Kidney capillary endothelial cell (primary cell): ENCODE results near the gene RNASEH1.
"Not testable (repeated sequence)": the region's sequence is repeated elsewhere in the genome, so short reads cannot be mapped to it uniquely, and the experiment has no call there.

Source experiments
- DNase-seq: peaks from one replicate; pipeline ENCODE4 v3.0.0-alpha.2; 2018; ENCODE audit warnings: low spot score

RNASEH1 gene

GRCh38 chr2:3589086-3589485 lies 31.0 kb upstream of the RNASEH1 start:
- DNase-seq = no peak

- DNase-seq = no peak
Measured at GRCh38 chr2:3588084-3588483, 30.0 kb upstream of the RNASEH1 start.

GRCh38 chr2:3587432-3587831 lies 29.3 kb upstream of the RNASEH1 start:
- DNase-seq = no peak

GRCh38 chr2:3587021-3587420 lies 28.9 kb upstream of the RNASEH1 start:
- no peak for DNase-seq

GRCh38 chr2:3586220-3586619 lies 28.1 kb upstream of the RNASEH1 start:
- DNase-seq = no peak

- DNase-seq = no peak
Measured at GRCh38 chr2:3585261-3586109, 27.4 kb upstream of the RNASEH1 start.

GRCh38 chr2:3584608-3585260 lies 26.6 kb upstream of the RNASEH1 start:
- no peak for DNase-seq

GRCh38 chr2:3584076-3584475 lies 25.9 kb upstream of the RNASEH1 start:
- DNase-seq = no peak

- no peak for DNase-seq
Measured at GRCh38 chr2:3581367-3582262, 23.5 kb upstream of the RNASEH1 start.

- no peak for DNase-seq
Measured at GRCh38 chr2:3580449-3580848, 22.3 kb upstream of the RNASEH1 start.

GRCh38 chr2:3578987-3579386 lies 20.9 kb upstream of the RNASEH1 start:
- DNase-seq = no peak

- not testable (repeated sequence) for DNase-seq
Measured at GRCh38 chr2:3576263-3576630, 18.1 kb upstream of the RNASEH1 start.

- no peak for DNase-seq
Measured at GRCh38 chr2:3575534-3576262, 17.6 kb upstream of the RNASEH1 start.

GRCh38 chr2:3574155-3574554 lies 16.0 kb upstream of the RNASEH1 start:
- DNase-seq = no peak

GRCh38 chr2:3572620-3573019 lies 14.5 kb upstream of the RNASEH1 start:
- DNase-seq = no peak

- no peak for DNase-seq
Measured at GRCh38 chr2:3571284-3571683, 13.2 kb upstream of the RNASEH1 start.

GRCh38 chr2:3569656-3570055 lies 11.5 kb upstream of the RNASEH1 start:
- DNase-seq = not testable (repeated sequence)

- DNase-seq = no peak
Measured at GRCh38 chr2:3566806-3567205, 8.7 kb upstream of the RNASEH1 start.

- no peak for DNase-seq
Measured at GRCh38 chr2:3565117-3565516, 7.0 kb upstream of the RNASEH1 start.

GRCh38 chr2:3563521-3563976 lies 5.4 kb upstream of the RNASEH1 start:
- DNase-seq = no peak

- DNase-seq = no peak
Measured at GRCh38 chr2:3557639-3558204, 411 bp downstream of the RNASEH1 start.
